Neural cell (in vitro differentiated cells): ENCODE measurements around the gene C20orf144. TPM values are rescaled to one million over a fixed set of nuclear protein-coding genes. Genes with fewer than 3 reads are reported as not detected.

ENCODE experiments used
- H2AFZ ChIP-seq: fragments of 200-600, 300-800 bp; sonication (generic), shearing (Covaris generic); 2 replicates; pipeline ENCODE4 v1.6.0; 2014; ENCODE audit warnings: low read depth, mild to moderate bottlenecking, antibody characterized with exemption, low read length, moderate library complexity
- H3F3A ChIP-seq: fragments of 200-600 bp; shearing (Covaris generic); 2 replicates; pipeline ENCODE4 v1.6.1; 2016; ENCODE audit warnings: mild to moderate bottlenecking, moderate library complexity, mixed read lengths, antibody characterized with exemption, low read length; ENCODE audit not compliant: insufficient read depth, poor library complexity, severe bottlenecking
- H3K27ac ChIP-seq: fragments of 200-600, 300-800 bp; sonication (generic), shearing (Covaris generic); 2 replicates; pipeline ENCODE4 v1.5.1; 2014; ENCODE audit warnings: mild to moderate bottlenecking, low read length, moderate library complexity
- H3K27me3 ChIP-seq: fragments of 300-800, 200-600 bp; sonication (generic), shearing (Covaris generic); 2 replicates; pipeline ENCODE4 v1.6.0; 2014; ENCODE audit warnings: mild to moderate bottlenecking, low read depth, low read length, moderate library complexity; ENCODE audit not compliant: insufficient read depth
- H3K36me3 ChIP-seq: fragments of 300-800, 200-600 bp; sonication (generic), shearing (Covaris generic); 2 replicates; pipeline ENCODE4 v1.5.1; 2014; ENCODE audit warnings: mild to moderate bottlenecking, antibody characterized with exemption, low read length, moderate library complexity; ENCODE audit not compliant: insufficient read depth
- H3K4me2 ChIP-seq: fragments of 300-800, 200-600 bp; sonication (generic), shearing (Covaris generic); 2 replicates; pipeline ENCODE4 v1.6.0; 2014; ENCODE audit warnings: mild to moderate bottlenecking, low read length
- H3K4me3 ChIP-seq: fragments of 300-800, 200-600 bp; sonication (generic), shearing (Covaris generic); 2 replicates; pipeline ENCODE4 v1.5.1; 2014; ENCODE audit warnings: mild to moderate bottlenecking, low read length, moderate library complexity
- H3K79me2 ChIP-seq: fragments of 200-600 bp; shearing (Covaris generic); replicated peaks from 2 replicates; pipeline ENCODE4 v1.6.0; 2014; ENCODE audit warnings: mild to moderate bottlenecking, low read length, moderate library complexity; ENCODE audit not compliant: insufficient read depth
- H3K9ac ChIP-seq: fragments of 300-800, 200-600 bp; sonication (generic), shearing (Covaris generic); 2 replicates; pipeline ENCODE4 v1.6.1; 2016; ENCODE audit warnings: mild to moderate bottlenecking, low read length, mixed read lengths
- H3K9me2 ChIP-seq: fragments of 200-600 bp; shearing (Covaris generic); 2 replicates; pipeline ENCODE4 v1.6.1; 2016; ENCODE audit warnings: mild to moderate bottlenecking, low read length, mixed read lengths; ENCODE audit not compliant: insufficient read depth
- H3K9me3 ChIP-seq: fragments of 200-600, 300-800 bp; sonication (generic), shearing (Covaris generic); 2 replicates; pipeline ENCODE4 v1.6.1; 2016; ENCODE audit warnings: mild to moderate bottlenecking, mixed run types, low read length, moderate library complexity, mixed read lengths
- H4K20me1 ChIP-seq: fragments of 200-600 bp; shearing (Covaris generic); 2 replicates; pipeline ENCODE4 v1.6.1; 2016; ENCODE audit warnings: mild to moderate bottlenecking, mixed run types; ENCODE audit not compliant: insufficient read depth
- EP300 ChIP-seq: fragments of 450-650 bp; conservative IDR thresholded peaks from 2 replicates; pipeline ENCODE4 v1.6.1; 2014; ENCODE audit warnings: antibody characterized with exemption, mild to moderate bottlenecking, moderate library complexity; ENCODE audit not compliant: poor library complexity, severe bottlenecking
- EZH2 ChIP-seq: fragments of 200-600, 300-800 bp; shearing (Covaris generic), sonication (generic); IDR thresholded peaks from 2 replicates; pipeline ENCODE4 v1.6.1; 2014; ENCODE audit warnings: antibody characterized with exemption, low read length, borderline replicate concordance, mild to moderate bottlenecking; ENCODE audit not compliant: insufficient read depth, poor library complexity, severe bottlenecking
- MXI1 ChIP-seq: fragments of 450-650 bp; conservative IDR thresholded peaks from 2 replicates; pipeline ENCODE4 v1.6.1; 2014; ENCODE audit warnings: antibody characterized with exemption, mild to moderate bottlenecking; ENCODE audit not compliant: poor library complexity, severe bottlenecking
- POLR2AphosphoS5 ChIP-seq: IDR thresholded peaks from 2 replicates; pipeline ENCODE4 v1.6.1; 2012
- RAD21 ChIP-seq: fragments of 450-650 bp; conservative IDR thresholded peaks from 2 replicates; pipeline ENCODE4 v1.6.1; 2014; ENCODE audit warnings: antibody characterized with exemption, mild to moderate bottlenecking, moderate library complexity
- SMC3 ChIP-seq: fragments of 450-650 bp; conservative IDR thresholded peaks from 2 replicates; pipeline ENCODE4 v1.6.1; 2014; ENCODE audit warnings: antibody characterized with exemption, mild to moderate bottlenecking, moderate library complexity; ENCODE audit not compliant: poor library complexity
- TAF1 ChIP-seq: IDR thresholded peaks from 2 replicates; pipeline ENCODE4 v1.6.1; 2012; ENCODE audit warnings: low read depth
- polyA plus RNA-seq: library from polyadenylated mRNA; depleted of rRNA; stranded (reverse); fragments of >200 nt; gene quantifications from 2 replicates; pipeline ENCODE4 v1.2.3, GENCODE V29; 2014
- TF ChIP-seq, protein P1 (sequence below): IDR thresholded peaks from 2 replicates; pipeline ENCODE4 v1.6.1; 2012; ENCODE audit warnings: borderline replicate concordance
- TF ChIP-seq, protein P2 (sequence below): fragments of 450-650 bp; IDR thresholded peaks from 2 replicates; pipeline ENCODE4 v1.5.1; 2014; ENCODE audit warnings: antibody characterized with exemption, mild to moderate bottlenecking, moderate library complexity; ENCODE audit not compliant: poor library complexity, severe bottlenecking

Gene C20orf144
- polyA plus RNA-seq, 1 donor from 2014 or later, result not detected

DNA sequence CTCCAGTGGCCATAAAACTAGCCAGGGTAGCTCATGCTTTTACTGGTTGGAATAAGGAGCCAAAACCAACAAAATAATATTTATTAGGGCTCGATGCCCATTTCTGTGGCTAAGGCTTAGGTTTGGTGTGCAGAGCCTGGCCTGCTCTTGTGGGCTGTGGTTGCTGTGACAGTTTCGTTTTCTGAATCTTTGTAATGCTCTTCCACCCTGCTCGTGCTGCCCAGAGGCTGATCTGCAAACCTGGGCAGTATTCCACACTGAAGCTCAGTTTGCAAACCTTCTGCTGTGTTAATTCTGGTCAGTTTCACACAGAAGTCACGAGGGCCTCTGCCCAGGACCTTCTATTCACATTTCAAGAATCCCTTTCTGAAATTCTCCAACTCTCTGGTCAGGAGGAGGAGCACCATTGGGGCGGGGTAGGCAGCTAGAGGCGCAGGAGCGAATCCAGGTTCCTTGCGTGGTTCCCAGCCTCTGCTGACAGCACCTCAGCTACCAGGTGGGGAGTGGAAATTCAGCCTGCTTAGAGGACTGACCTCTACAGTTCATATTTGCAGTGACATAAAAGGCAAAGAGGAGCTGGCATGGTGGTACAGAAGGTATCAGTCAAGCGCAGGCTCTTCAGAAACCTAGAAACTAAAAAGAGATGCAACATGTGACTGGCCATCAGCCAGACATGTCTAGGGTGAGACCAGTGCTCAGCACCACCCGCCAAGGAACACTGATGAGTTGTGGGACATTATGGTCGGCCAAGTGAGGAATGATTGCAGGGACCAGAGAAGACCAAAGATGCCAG is 14.3 kb upstream of the C20orf144 start:
- H3K27ac ChIP-seq, result no peak overlapping the region

DNA sequence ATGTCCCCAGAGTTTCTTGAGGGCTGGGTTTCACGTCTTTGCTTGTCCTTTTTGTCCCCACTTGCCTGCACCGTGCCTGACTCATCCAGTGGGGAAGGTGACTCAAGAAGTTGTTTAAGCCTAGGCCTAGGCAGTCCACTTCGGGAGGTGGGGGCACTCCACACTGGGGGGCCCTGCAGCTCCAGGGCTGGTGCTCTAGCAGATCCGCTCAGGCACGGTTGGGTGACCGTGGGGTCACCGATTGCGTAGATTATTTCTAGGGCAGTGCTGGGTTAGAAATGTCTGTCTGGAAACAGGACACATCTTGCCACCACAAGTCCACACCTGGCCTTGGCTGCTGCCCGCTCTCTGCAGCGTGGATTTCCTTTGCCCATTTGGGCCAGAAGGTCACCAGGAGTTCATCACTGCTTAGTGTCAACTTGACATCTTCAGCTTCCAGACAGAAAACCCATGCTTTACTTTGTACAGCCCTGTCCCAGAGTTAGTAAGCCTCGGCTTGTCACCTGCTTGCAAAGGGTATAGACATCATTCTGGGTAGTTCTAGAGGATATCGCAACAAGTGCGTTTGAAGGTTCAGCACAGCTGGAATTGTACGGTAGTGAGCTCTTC is 13.6 kb upstream of the C20orf144 start:
- Histone ChIP-seq H3K9me3 (no peaks in the 10 kb centered on the region), H3K36me3 (peaks cover 6% of the 10 kb centered on the region), H2AFZ (no peak overlapping the region), H3K4me2 (no peak overlapping the region), H3K79me2 (no peaks in the 10 kb centered on the region), H3F3A (no peaks in the 10 kb centered on the region), H3K9me2 (no peaks in the 10 kb centered on the region), H4K20me1 (no peaks in the 10 kb centered on the region), H3K27me3 (no peaks in the 10 kb centered on the region), H3K27ac (no peak overlapping the region), H3K9ac (no peak overlapping the region), H3K4me3 (no peak overlapping the region)
- TF ChIP-seq, protein P1, sequence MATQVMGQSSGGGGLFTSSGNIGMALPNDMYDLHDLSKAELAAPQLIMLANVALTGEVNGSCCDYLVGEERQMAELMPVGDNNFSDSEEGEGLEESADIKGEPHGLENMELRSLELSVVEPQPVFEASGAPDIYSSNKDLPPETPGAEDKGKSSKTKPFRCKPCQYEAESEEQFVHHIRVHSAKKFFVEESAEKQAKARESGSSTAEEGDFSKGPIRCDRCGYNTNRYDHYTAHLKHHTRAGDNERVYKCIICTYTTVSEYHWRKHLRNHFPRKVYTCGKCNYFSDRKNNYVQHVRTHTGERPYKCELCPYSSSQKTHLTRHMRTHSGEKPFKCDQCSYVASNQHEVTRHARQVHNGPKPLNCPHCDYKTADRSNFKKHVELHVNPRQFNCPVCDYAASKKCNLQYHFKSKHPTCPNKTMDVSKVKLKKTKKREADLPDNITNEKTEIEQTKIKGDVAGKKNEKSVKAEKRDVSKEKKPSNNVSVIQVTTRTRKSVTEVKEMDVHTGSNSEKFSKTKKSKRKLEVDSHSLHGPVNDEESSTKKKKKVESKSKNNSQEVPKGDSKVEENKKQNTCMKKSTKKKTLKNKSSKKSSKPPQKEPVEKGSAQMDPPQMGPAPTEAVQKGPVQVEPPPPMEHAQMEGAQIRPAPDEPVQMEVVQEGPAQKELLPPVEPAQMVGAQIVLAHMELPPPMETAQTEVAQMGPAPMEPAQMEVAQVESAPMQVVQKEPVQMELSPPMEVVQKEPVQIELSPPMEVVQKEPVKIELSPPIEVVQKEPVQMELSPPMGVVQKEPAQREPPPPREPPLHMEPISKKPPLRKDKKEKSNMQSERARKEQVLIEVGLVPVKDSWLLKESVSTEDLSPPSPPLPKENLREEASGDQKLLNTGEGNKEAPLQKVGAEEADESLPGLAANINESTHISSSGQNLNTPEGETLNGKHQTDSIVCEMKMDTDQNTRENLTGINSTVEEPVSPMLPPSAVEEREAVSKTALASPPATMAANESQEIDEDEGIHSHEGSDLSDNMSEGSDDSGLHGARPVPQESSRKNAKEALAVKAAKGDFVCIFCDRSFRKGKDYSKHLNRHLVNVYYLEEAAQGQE, result no peak
- TF ChIP-seq POLR2AphosphoS5 (no peak), EP300 (no peak), MXI1 (no peak), RAD21 (no peak), EZH2 (no peak), SMC3 (no peak)
- TF ChIP-seq, protein P2, sequence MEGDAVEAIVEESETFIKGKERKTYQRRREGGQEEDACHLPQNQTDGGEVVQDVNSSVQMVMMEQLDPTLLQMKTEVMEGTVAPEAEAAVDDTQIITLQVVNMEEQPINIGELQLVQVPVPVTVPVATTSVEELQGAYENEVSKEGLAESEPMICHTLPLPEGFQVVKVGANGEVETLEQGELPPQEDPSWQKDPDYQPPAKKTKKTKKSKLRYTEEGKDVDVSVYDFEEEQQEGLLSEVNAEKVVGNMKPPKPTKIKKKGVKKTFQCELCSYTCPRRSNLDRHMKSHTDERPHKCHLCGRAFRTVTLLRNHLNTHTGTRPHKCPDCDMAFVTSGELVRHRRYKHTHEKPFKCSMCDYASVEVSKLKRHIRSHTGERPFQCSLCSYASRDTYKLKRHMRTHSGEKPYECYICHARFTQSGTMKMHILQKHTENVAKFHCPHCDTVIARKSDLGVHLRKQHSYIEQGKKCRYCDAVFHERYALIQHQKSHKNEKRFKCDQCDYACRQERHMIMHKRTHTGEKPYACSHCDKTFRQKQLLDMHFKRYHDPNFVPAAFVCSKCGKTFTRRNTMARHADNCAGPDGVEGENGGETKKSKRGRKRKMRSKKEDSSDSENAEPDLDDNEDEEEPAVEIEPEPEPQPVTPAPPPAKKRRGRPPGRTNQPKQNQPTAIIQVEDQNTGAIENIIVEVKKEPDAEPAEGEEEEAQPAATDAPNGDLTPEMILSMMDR, result no peak

More for the DNA sequence above, 14.3 kb upstream of the C20orf144 start:
- TF ChIP-seq POLR2AphosphoS5, result no peak
- no peak for TF ChIP-seq MXI1
- TF ChIP-seq, protein P2, result no peak
- TF ChIP-seq SMC3, result no peak
- no peak for TF ChIP-seq EZH2
- TF ChIP-seq, protein P1, result no peak
- TF ChIP-seq EP300, result no peak
- no peak for TF ChIP-seq RAD21
- TF ChIP-seq TAF1, result no peak
- no peak overlapping the region for H3K4me3 ChIP-seq
- H4K20me1 ChIP-seq, result no peaks in the 10 kb centered on the region
- H3K36me3 ChIP-seq, result peaks cover 6% of the 10 kb centered on the region
- no peaks in the 10 kb centered on the region for H3K9me2 ChIP-seq
- no peak overlapping the region for H3K9ac ChIP-seq
- H3K4me2 ChIP-seq, result no peak overlapping the region
- no peaks in the 10 kb centered on the region for H3K27me3 ChIP-seq
- H3K79me2 ChIP-seq, result no peaks in the 10 kb centered on the region
- H3F3A ChIP-seq, result no peaks in the 10 kb centered on the region
- no peaks in the 10 kb centered on the region for H3K9me3 ChIP-seq
- no peak overlapping the region for H2AFZ ChIP-seq
